Measurements from ENCODE around the gene CAMTA1. TPM values are rescaled to one million over a fixed set of nuclear protein-coding genes. Genes with fewer than 3 reads are reported as not detected.

CAMTA1 gene
- total RNA-seq, 1 donor from 2014 or later = 51.8 TPM

GRCh38 chr1:6923012-6923411, 137.8 kb downstream of the CAMTA1 start:
- DNase-seq (ENCODE audit: low spot score) = peak; percentile 62

DNA sequence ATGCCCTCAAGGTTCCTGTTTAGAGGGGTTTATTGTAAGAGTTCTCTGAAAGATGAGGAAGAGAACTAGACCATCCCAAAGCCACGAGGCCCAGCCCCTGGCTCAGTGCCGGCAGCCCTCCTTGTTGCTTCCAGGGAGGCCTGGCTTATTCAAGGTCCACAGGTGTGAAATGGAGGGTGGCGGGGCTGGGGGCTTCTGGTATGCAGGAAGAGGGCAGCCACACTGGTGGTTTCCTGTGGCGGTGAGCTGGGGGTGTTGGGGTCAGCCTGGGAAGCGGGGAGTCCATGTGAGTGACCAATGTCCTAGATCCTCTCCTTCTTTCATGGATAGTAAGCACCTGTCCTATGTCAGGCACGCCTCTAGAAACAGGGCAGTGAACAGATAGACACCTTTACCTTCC, 138.2 kb downstream of the CAMTA1 start:
- peak; percentile 74 for DNase-seq (ENCODE audit: low spot score)

- DNase-seq (ENCODE audit: low spot score) = peak; percentile 57
Measured at GRCh38 chr1:6923955-6924881, 139.0 kb downstream of the CAMTA1 start.

- DNase-seq (ENCODE audit: low spot score) = peak; percentile 62
Measured at GRCh38 chr1:6924891-6925290, 139.6 kb downstream of the CAMTA1 start.

DNA sequence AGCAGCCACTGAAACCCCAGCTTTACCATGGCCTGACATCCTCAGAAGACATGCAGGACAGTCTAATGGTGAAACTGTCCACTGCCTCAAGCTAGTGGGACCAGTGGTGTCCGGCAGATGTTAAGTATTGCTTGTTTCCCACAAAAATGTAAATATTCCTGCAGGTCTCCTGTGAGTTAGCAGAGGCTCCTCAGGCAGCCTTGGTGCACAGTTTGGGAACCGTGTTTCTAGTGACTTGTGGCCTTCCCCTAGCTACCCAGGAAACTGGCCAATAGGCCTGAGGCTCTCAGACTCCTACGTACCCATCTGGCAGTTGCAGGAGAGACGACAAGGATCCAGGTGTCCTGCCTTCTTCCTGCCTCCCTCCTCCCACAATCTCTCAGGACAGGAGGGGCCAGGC, 142.4 kb downstream of the CAMTA1 start:
- DNase-seq (ENCODE audit: low spot score) = no peak

DNA sequence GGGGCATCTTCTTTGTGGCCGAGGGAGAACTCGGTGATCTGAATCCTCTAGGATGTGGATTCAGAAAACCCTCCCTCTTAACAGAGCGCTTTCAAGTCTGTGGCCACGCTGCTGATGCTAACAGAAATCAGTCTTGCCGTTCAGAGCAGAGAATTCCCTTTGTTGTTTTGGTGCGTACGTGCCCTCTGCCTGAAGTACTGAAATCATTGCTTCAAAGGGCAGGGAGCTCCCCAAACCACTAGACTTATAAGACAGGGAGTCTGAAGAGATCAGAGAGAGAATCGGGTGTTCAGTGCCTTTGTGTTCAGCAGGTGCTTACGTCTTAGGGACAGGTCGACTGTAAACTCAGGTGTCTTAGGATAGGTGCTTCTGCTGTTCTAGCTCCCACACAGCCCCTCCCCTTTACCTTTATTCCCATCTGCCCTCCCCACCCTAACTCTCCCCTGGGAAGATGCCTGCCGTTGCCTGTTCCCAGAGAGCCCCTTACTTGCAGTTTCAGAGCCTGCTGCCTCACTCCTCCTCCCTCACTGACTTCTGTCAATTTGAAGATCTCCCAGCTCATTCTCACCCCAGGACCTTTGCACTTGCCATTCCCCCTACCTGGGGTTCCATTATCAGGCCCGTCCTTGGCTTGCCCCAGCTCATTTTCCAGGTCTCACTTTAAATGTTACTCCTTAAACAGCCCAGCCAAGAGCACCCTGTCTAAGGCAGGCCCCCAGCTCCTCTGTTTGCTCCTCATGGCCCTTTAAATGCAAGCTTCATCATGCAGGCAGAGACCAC, 143.0 kb downstream of the CAMTA1 start:
- DNase-seq (ENCODE audit: low spot score) = no peak

GRCh38 chr1:6930732-6931300, 145.6 kb downstream of the CAMTA1 start:
- DNase-seq (ENCODE audit: low spot score) = no peak

DNA sequence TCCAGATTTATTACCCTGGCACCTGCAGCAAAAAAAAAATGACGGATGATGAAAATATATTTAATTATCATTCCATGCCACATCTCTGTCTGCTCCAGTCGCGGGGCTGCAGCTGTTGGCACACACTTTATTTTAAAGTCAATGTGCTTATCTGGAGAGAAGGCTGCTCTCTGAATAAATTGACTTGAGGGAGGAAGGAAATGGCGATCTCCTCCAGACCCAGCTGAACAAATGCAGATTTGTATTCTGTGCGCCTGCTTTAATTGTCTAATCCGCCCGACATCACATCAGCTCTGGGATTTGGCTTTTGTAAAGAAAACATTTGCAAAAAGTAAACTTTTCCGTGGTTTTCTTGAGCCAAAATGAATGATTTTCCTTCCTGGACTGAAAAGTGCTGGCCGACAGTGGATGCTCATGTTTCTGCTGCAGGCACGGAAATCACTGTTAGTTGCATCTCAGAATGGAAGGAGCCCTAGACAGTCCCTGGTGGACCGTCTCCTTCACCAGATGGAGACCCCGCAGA, 150.2 kb downstream of the CAMTA1 start:
- DNase-seq (ENCODE audit: low spot score) = no peak

- DNase-seq (ENCODE audit: low spot score) = no peak
Measured at GRCh38 chr1:6935911-6936690, 150.8 kb downstream of the CAMTA1 start.

- DNase-seq (ENCODE audit: low spot score) = no peak
Measured at GRCh38 chr1:6937048-6937447, 151.8 kb downstream of the CAMTA1 start.

DNA sequence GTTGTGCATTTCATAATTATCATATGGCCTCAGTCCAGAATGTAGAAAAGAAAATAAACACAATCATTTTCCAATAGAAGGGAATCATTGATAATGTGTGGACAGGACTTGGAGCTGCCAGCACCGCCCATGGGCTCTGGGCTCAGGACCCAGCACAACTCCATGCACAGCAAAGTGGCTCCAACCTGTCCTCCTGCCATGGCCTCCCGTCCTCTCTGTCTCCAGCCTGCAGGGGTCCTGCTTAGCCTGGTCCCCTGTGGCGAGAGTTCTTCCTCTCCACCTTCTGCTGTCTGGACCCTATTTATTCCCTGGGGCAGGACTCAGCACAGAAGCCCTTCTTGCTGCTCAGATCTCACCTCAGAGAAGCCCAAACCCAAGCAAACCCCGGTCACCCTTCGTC, 154.1 kb downstream of the CAMTA1 start:
- DNase-seq (ENCODE audit: low spot score) = no peak

GRCh38 chr1:6941786-6942185, 156.5 kb downstream of the CAMTA1 start:
- DNase-seq (ENCODE audit: low spot score) = no peak

DNA sequence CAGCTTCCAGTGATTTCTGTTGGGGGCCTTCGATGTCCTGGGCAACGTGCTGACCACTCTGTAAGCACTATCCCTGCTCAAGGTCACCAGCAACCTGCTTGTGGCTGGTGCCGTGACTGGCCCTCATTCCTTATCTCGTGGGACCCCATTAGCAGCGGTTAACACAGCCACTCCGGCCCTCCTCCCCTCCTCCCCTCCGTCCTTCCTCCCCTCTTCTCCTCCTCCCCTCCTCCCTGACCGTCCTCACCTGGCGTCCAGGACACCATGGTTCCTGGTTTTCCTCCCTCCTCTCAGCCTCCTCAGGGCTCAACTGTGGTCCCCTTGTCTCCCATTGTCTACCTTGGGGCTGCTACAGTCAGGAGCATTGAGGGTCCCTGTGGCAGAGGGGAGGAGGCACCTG, 157.7 kb downstream of the CAMTA1 start:
- no peak for DNase-seq (ENCODE audit: low spot score)

GRCh38 chr1:6944434-6944833, 159.2 kb downstream of the CAMTA1 start:
- no peak for DNase-seq (ENCODE audit: low spot score)

- DNase-seq (ENCODE audit: low spot score) = no peak
Measured at GRCh38 chr1:6947952-6948351, 162.7 kb downstream of the CAMTA1 start.

DNA sequence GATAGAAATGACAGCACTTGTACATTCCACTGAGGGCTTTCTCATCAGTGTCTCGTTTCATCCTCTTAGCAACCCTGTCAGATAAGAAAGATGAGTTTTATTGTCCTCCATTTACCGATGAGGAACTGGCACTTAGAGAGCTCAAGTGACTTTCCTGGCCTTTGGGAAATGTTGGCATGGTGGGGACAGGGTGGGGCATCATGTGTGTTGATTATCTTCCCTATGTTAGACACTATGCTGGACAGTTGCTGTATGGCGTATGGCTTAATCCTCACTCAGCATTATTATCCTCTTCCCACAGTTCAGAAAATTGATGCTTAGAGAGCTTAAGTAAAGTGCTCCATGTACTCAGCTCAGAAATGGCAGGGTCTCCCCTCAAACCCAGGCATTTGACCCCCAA, 163.2 kb downstream of the CAMTA1 start:
- DNase-seq (ENCODE audit: low spot score) = no peak

DNA sequence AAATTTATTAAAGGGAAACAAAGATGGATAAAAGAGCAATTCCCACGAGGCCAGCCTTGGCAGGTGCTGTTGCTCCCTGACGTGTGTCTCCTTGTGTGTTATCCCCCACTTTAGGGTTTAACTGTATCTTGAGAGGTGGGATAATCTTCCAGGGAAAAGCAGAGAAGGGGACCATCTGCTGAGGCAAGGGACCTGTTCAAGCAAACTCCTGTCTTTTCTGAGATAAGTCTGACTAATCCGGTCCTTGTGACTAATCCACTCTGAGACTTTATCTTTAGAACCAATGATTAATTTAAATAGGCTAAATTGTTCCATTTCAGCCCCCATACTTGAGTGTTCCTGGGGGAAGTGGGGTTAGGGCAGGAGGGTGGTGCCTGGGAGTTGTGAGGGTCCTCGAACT, 163.6 kb downstream of the CAMTA1 start:
- no peak for DNase-seq (ENCODE audit: low spot score)

DNA sequence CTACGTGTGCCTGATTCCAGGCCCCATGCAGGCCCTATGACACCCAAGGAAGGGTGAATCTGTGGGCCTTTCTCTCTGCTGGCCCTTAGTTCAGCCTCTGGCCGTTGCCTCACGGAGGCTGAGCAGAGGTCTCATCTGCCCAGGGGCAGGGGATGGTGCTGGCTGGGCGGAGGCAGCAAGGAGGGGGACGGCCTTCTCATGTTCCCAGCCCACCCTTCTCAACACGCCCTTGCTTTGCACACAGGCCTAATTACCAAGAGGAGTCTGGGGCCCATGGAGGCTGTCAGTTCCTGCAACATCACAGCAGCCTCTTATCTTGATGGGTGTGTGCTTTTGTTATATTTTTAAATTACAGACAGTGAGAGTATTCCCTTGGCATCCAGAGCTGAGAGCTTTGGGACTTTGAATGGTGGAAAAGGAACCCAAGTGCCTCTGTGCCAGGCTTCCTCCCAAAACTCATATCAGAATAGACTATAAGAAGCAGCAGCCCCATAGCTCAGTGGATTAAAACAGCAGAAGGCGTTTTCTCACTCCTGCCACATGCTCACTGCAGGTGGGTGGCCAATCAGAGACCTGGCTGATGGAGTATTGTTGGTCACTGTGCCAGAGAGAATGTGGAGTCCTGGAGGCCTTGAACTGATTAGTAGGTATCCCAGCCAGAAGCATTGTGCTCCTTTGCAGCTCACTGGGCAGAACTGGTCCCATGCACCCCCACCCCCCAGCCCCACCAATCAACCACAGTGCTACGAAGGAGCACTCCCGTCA, 164.9 kb downstream of the CAMTA1 start:
- DNase-seq (ENCODE audit: low spot score) = no peak

DNA sequence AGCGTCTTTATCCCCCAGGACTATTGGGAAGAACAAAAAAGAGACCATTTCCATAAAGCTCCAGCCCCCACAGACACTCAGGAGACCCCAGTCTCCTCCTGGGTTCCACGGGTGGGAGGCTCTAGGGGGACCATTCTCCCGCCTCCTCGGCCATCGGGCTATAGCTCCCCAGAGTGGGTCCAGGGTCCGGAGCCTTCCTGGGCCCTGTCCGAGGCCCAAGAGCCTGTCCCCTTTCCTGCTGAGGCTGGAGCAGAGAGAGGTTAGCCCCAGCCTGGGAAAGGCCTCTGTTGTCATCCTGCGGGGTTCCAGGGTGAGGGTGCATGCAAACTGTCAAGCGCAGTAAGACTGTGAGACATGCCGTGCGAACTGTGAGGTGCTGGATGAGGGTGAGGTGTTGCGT, 166.3 kb downstream of the CAMTA1 start:
- no peak for DNase-seq (ENCODE audit: low spot score)

DNA sequence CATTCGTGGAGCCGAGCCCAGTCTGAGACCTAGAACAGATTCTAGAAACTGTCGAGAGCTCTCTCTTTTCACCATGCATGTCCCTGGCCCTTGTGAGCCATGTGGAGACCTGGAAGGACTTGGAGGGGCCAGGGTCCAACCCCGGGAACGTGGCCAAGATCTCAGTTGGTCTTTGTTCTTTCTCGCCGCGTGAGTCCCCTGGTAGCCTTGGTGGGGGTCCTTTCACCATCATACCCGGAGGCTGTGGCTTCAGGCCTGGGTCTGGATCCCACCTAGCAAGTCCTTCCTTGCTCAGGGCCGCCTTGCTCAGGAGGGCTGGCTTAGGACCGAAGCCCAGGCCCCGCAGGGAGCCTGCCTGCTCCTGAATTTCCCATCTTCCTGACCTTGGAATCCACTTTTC, 168.0 kb downstream of the CAMTA1 start:
- no peak for DNase-seq (ENCODE audit: low spot score)

Data from mesenteric fat pad (tissue), 1 donor.